GM12892 (cell line): ENCODE results near the gene SHROOM2.

Experiments used
- DNase-seq: peaks from one replicate; pipeline ENCODE4 v3.0.0; 2011; ENCODE audit not compliant: insufficient read length
- FAIRE-seq: peaks from 2 replicates; lab custom pipeline; 2011; peaks lifted over from hg19 to GRCh38; lab: Jason Lieb, UNC
- POLR2A ChIP-seq: IDR thresholded peaks from 2 replicates; pipeline ENCODE4 v1.6.1; 2011; ENCODE audit warnings: low read depth, low read length, control low read depth
- POLR2AphosphoS5 ChIP-seq: IDR thresholded peaks from 2 replicates; pipeline ENCODE4 v1.6.1; 2011; ENCODE audit warnings: low read depth, low read length, control low read depth
- TAF1 ChIP-seq: IDR thresholded peaks from 2 replicates; pipeline ENCODE4 v1.6.1; 2011; ENCODE audit warnings: low read depth, mild to moderate bottlenecking, control low read depth, low read length, borderline replicate concordance

Gene SHROOM2

GRCh38 chrX:9919632-9920172, 133.5 kb downstream of the SHROOM2 start:
- TF ChIP-seq POLR2A (no peak), TAF1 (no peak), POLR2AphosphoS5 (no peak)
- no peak for DNase-seq
- FAIRE-seq: peak; percentile 73

- no peak for TF ChIP-seq TAF1
- TF ChIP-seq POLR2A: no peak
- no peak for DNase-seq
- no peak for FAIRE-seq
These were observed 135.2 kb downstream of the SHROOM2 start for GRCh38 chrX:9921407-9921806.

- no peak for FAIRE-seq
These were observed 137.1 kb downstream of the SHROOM2 start for GRCh38 chrX:9923357-9923756.

GRCh38 chrX:9926002-9926401, 139.8 kb downstream of the SHROOM2 start:
- no peak for FAIRE-seq
- no peak for TF ChIP-seq TAF1
- TF ChIP-seq POLR2A: no peak
- no peak for TF ChIP-seq POLR2AphosphoS5
- DNase-seq: no peak

More at GRCh38 chrX:9923357-9923756, 137.1 kb downstream of the SHROOM2 start:
- no peak for DNase-seq
- TF ChIP-seq POLR2AphosphoS5 (no peak), POLR2A (no peak), TAF1 (no peak)

GRCh38 chrX:9927698-9928482, 141.7 kb downstream of the SHROOM2 start:
- TF ChIP-seq POLR2A: no peak
- no peak for TF ChIP-seq TAF1
- no peak for TF ChIP-seq POLR2AphosphoS5
- DNase-seq (no peak), FAIRE-seq (no peak)

GRCh38 chrX:9935436-9935835, 149.2 kb downstream of the SHROOM2 start:
- FAIRE-seq: no peak
- DNase-seq: no peak
- TF ChIP-seq POLR2A: no peak
- no peak for TF ChIP-seq POLR2AphosphoS5
- TF ChIP-seq TAF1: no peak

- TF ChIP-seq POLR2AphosphoS5: no peak
- TF ChIP-seq TAF1: no peak
- TF ChIP-seq POLR2A: no peak
- no peak for FAIRE-seq
- no peak for DNase-seq
These were observed 151.5 kb downstream of the SHROOM2 start for GRCh38 chrX:9937761-9938160.

- TF ChIP-seq POLR2A: no peak
- no peak for TF ChIP-seq TAF1
- no peak for TF ChIP-seq POLR2AphosphoS5
- no peak for DNase-seq
- FAIRE-seq: no peak
These were observed 152.3 kb downstream of the SHROOM2 start for GRCh38 chrX:9938516-9938915.

GRCh38 chrX:9940421-9940820, 154.2 kb downstream of the SHROOM2 start:
- no peak for TF ChIP-seq POLR2AphosphoS5
- TF ChIP-seq POLR2A: no peak
- no peak for TF ChIP-seq TAF1
- FAIRE-seq (no peak), DNase-seq (no peak)

- DNase-seq (no peak), FAIRE-seq (peak; percentile 84)
- TF ChIP-seq POLR2A: no peak
- TF ChIP-seq POLR2AphosphoS5: no peak
- no peak for TF ChIP-seq TAF1
These were observed 155.9 kb downstream of the SHROOM2 start for GRCh38 chrX:9942086-9942485.

- DNase-seq: no peak
- FAIRE-seq: no peak
- TF ChIP-seq POLR2A (no peak), TAF1 (no peak), POLR2AphosphoS5 (no peak)
These were observed 157.2 kb downstream of the SHROOM2 start for GRCh38 chrX:9943420-9943819.
